Left ventricle myocardium inferior (tissue), 1 donor: ENCODE results near the gene ARF4. TPM values are rescaled to one million over a fixed set of nuclear protein-coding genes. Genes with fewer than 3 reads are reported as not detected.

Experiments
- DNase-seq: peaks from one replicate; pipeline ENCODE4 v3.0.0-alpha.2; 2020
- H3K27ac ChIP-seq: fragments of 200-600 bp; replicated peaks from 2 replicates; pipeline ENCODE4 v1.8.0; 2021
- H3K27me3 ChIP-seq: fragments of 200-600 bp; 2 replicates; pipeline ENCODE4 v1.8.0; 2021; ENCODE audit warnings: low read depth
- H3K36me3 ChIP-seq: fragments of 200-600 bp; 2 replicates; pipeline ENCODE4 v1.8.0; 2021
- H3K4me1 ChIP-seq: fragments of 200-600 bp; 2 replicates; pipeline ENCODE4 v1.8.0; 2021
- H3K4me3 ChIP-seq: fragments of 200-600 bp; 2 replicates; pipeline ENCODE4 v1.8.0; 2021; ENCODE audit warnings: mild to moderate bottlenecking, moderate library complexity
- H3K9me3 ChIP-seq: fragments of 200-600 bp; replicated peaks from 2 replicates; pipeline ENCODE4 v1.8.0; 2021
- intact Hi-C: fragments of 100-400 bp; cut with micrococcal nuclease; formaldehyde crosslinking; loops from one replicate; pipeline ENCODE4 v1.11.0; 2022
- total RNA-seq: library from RNA; stranded (reverse); fragmentation: NEBNext Ultra II Directional; extraction: Animal tissue kit (Norgen Biotek cat#: 25700); gene quantifications from one replicate; pipeline ENCODE4 v1.2.1, GENCODE V29; 2021
- TF ChIP-seq, protein P1 (sequence below): fragments of 200-600 bp; IDR thresholded peaks from 2 replicates; pipeline ENCODE4 v1.8.0; 2021; ENCODE audit warnings: antibody characterized with exemption, mild to moderate bottlenecking, borderline replicate concordance
- donor health status: DM: no; HTN: yes; CAD: no; lungs with severe emphysema.

The ARF4 gene
- total RNA-seq, 1 donor from 2014 or later, result 69.8 TPM

DNA sequence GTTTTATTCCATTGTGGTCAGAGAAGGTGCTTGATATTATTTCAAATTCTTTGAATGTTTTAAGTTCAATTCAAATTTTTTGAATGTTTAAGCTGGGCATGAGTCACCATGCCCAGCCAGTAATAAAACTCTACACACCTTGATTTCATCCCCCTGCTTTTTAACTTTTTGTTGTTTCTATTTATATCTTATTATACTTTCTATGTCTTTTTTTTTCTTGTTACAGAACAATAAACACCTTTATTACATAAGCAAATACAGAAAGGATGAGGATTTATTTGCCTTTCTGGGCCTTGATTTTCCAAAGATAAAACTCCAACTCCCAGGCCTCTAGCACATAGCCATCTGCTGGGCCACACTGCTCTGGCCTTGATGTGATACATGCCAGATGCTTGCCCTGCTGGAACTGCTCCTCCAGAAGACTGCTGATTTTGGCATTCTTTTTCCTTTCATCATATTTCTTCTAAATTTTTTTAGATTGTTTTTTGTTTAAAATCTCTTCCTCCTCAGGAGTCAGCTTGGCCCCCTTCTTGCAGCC, 67.0 kb downstream of the ARF4 start:
- TF ChIP-seq, protein P1, sequence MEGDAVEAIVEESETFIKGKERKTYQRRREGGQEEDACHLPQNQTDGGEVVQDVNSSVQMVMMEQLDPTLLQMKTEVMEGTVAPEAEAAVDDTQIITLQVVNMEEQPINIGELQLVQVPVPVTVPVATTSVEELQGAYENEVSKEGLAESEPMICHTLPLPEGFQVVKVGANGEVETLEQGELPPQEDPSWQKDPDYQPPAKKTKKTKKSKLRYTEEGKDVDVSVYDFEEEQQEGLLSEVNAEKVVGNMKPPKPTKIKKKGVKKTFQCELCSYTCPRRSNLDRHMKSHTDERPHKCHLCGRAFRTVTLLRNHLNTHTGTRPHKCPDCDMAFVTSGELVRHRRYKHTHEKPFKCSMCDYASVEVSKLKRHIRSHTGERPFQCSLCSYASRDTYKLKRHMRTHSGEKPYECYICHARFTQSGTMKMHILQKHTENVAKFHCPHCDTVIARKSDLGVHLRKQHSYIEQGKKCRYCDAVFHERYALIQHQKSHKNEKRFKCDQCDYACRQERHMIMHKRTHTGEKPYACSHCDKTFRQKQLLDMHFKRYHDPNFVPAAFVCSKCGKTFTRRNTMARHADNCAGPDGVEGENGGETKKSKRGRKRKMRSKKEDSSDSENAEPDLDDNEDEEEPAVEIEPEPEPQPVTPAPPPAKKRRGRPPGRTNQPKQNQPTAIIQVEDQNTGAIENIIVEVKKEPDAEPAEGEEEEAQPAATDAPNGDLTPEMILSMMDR, result no peak
- no peaks in the 10 kb centered on the region for H3K4me1 ChIP-seq
- H3K27me3 ChIP-seq, result no peaks in the 10 kb centered on the region
- no peaks in the 10 kb centered on the region for H3K9me3 ChIP-seq
- H3K36me3 ChIP-seq, result no peaks in the 10 kb centered on the region
- H3K27ac ChIP-seq, result no peak overlapping the region
- intact Hi-C loops, result no loop called here
- no peak overlapping the region for H3K4me3 ChIP-seq
- DNase-seq, result no peak

Other genes with a start within 250 kb of the ARF4 start
- gene DNAH12, start 53.0 kb downstream of the ARF4 start, total RNA-seq, result 0.16 TPM
- 12.4 TPM for gene PDE12, start 41.1 kb downstream of the ARF4 start, total RNA-seq
- gene DENND6A, start 95.7 kb upstream of the ARF4 start, total RNA-seq, result 14.7 TPM
- gene SLMAP, start 159.0 kb upstream of the ARF4 start, total RNA-seq, result 316 TPM